PC-9 (cell line): ENCODE data around the gene LMAN2.

Source experiments
- EZH2 ChIP-seq: fragments of 200-600 bp; sonication (generic); IDR thresholded peaks from 2 replicates; pipeline ENCODE4 v1.8.0; 2017; ENCODE audit warnings: antibody characterized with exemption, low read depth
- TF ChIP-seq, protein P1 (sequence below): fragments of 200-600 bp; sonication (generic); conservative IDR thresholded peaks from 2 replicates; pipeline ENCODE4 v1.6.1; 2017; ENCODE audit warnings: mixed run types, antibody characterized with exemption, mild to moderate bottlenecking, moderate library complexity

- no peak for TF ChIP-seq EZH2
- TF ChIP-seq, protein P1, sequence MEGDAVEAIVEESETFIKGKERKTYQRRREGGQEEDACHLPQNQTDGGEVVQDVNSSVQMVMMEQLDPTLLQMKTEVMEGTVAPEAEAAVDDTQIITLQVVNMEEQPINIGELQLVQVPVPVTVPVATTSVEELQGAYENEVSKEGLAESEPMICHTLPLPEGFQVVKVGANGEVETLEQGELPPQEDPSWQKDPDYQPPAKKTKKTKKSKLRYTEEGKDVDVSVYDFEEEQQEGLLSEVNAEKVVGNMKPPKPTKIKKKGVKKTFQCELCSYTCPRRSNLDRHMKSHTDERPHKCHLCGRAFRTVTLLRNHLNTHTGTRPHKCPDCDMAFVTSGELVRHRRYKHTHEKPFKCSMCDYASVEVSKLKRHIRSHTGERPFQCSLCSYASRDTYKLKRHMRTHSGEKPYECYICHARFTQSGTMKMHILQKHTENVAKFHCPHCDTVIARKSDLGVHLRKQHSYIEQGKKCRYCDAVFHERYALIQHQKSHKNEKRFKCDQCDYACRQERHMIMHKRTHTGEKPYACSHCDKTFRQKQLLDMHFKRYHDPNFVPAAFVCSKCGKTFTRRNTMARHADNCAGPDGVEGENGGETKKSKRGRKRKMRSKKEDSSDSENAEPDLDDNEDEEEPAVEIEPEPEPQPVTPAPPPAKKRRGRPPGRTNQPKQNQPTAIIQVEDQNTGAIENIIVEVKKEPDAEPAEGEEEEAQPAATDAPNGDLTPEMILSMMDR, result no peak
These were observed 35.9 kb upstream of the LMAN2 start for GRCh38 chr5:177387405-177387804.
